GM19395 (cell line): ENCODE data around the gene KDM5D.

Source experiments
- ATAC-seq: cut with Tn5 transposase; IDR thresholded peaks from one replicate; pipeline ENCODE4 v1.9.1; 2021; ENCODE audit warnings: mild to moderate bottlenecking, moderate library complexity; ENCODE audit not compliant: unreplicated experiment

KDM5D gene

GRCh38 chrY:19744381-19745378 is at the start of gene KDM5D:
Gene KDM5D (minus strand): TSS chrY:19744726. CDS start chrY:19744534, 192 bp downstream.
- ATAC-seq, result no peak

- ATAC-seq, result no peak
Measured at GRCh38 chrY:19768375-19768774, 23.8 kb upstream of the KDM5D start.

DNA sequence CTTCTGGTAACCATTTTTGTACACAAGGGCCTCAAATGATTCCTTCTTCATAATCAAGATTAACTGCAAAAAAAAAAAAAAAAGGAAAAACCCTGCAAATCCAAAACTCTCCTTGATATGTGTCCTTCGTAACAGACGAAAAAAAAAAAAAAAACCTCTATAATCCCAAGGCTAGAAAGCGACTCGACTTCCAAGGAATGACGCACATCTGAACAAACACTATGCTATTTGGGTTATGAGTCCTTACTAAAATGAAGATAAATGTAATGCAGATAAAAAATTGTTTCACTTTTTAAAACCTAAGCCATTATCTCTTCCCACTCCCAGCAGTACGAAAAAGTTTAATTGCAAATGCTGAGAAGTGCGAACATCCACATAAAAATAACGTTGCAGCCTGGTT is 1.2 kb downstream of the KDM5D start:
- ATAC-seq, result no peak

DNA sequence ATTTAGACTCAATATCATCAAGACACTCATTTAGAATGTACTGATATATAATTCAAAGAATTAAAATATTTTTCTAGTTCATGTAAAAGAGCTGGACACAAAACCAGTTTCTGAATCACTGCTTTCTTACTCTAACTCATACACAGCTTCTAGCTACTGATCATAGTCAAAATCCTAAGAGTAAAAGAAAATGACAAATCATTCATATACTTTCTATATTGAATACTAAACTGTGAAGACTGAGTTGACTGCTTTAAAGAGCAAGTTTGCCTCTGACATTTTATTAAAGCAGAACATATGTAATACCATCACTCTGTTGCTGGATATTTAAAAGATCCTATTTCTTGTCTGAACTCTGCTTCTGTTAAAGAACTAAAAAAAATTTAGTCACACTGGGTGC is 2.4 kb downstream of the KDM5D start:
- no peak for ATAC-seq

- ATAC-seq, result no peak
Measured at GRCh38 chrY:19734425-19734824, 10.1 kb downstream of the KDM5D start.

DNA sequence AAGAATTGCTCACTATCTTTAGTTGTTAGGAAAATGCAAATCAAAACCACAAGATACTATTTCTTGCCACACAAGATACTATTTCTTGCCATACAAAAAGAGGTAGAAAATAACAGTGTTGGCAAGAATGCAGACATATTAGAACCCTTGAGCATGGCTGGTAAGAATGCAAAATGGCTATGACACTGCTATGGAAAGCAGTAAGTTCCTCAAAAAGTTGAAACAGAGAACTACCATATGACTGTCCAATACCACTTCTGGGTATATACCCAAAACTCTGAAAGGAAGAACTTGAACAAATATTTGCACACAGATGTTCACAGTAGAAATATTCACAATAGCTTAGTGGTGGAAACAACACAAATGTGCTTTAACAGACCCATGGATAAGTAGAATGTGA is 26.6 kb downstream of the KDM5D start:
- no peak for ATAC-seq

DNA sequence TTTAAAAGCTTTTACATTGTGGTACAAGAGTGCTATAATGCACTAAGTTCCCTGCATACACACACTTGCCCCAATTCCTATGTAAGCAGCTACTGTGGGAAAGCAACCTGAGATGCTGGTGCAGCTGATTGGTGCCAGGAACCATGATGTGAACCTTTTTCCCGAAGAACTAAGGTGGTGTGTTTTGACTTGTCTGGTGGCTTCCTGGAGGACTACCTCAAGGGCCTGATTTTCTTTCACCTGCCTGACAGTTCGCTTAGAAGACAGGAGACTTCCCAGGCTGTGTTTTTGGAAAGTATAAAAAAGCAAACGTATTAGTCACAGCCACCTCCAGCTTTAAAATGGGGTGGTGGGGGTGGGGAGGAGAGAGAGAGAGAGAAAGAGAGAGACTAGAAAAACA is 27.4 kb downstream of the KDM5D start:
- no peak for ATAC-seq

GRCh38 chrY:19715226-19715625 is 29.3 kb downstream of the KDM5D start:
- ATAC-seq, result no peak

DNA sequence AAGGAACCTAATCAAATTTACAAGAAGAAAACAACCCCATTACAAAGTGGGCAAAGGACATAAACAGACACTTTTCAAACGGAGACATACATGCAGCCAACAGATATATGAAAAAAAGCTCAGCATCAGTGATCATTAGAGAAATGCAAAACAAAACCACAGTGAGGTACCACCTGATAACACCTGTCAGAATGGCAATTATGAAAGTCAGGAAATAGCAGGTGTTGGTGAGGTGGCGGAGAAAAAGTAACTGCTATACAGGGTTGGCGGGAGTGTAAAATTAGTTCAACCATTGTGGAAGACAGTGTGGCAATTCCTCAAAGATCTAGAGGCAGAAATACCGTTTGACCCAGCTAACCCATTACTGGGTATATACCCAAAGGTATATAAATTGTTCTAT is 31.1 kb downstream of the KDM5D start:
- ATAC-seq, result no peak

DNA sequence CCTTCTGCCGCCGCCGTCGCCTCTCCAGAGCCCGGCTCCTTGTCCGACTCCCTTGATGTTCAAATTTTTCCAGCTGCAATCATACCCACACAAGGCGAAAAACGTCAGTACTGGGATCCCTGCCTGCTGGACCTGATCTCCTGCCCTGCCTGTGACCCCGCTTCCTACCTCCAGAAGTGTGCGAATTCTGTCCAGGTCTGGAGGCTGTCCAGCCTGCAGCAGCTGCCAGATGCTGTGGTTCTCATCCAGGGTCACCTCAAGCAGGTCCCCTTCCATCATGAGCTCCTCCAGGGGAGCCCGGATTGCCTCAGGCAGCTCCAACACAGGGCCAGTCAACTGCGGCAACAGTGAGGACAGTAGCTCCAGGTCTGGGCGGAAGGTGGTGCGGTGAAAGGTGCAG is 38.3 kb downstream of the KDM5D start:
- ATAC-seq, result no peak

DNA sequence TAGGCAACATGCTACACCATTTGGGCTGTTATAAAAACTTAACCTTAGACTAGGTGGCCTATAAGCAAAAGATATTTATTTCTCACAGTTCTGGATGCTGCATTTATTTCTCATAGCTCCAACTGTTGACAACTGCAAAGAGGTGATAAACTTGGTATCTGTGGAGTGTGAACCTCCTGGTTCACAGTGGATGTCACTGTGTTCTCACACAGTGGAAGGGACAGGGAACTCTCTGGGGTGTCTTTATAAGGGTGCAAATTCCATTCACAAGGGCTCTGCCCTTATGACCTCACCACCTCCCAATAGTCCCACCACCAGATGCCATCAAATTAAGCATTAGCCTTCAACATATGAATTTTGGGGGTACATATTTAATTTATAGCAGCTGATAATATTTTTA is 46.0 kb downstream of the KDM5D start:
- no peak for ATAC-seq

DNA sequence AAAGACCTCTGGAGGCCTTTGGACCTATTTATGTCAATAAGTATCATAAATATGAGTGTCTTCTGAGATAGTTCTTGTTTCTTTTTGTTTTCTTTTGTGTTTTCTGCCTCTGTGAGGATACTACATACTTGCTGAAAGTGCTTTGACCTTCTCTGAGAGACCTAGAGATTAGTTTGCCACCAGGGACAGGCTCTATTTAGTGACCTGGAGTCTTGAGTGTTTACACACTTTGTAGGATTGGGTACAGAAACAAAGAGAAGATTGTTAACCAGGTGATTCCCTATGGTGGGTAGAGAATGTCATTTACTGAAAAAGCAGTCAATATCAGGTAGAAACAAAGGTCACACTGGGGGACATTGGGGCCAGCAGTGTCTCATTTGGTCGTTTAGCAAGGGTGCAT is 63.7 kb downstream of the KDM5D start:
- no peak for ATAC-seq
